Stomach (tissue), 4 donors: ENCODE results near the gene NPAS3.

Experiments used
- EP300 ChIP-seq: sonication (generic); formaldehyde crosslinking; IDR thresholded peaks from one replicate; pipeline ENCODE4 v1.6.1; 2017; ENCODE audit warnings: antibody characterized with exemption
- POLR2AphosphoS5 ChIP-seq, 3 donors: sonication (generic); formaldehyde crosslinking; IDR thresholded peaks; one replicate each; pipeline ENCODE4 v1.6.1; 2016; ENCODE audit warnings: antibody characterized with exemption in 3 of 3
- TF ChIP-seq, protein P1 (sequence below), 7 experiments: fragments of 450-650 bp in 4 of 7; fragments of 200-600 bp in 3 of 7; sonication (generic) in 3 of 7; IDR thresholded peaks; one replicate each; pipeline ENCODE4 v1.5.1; 2016 to 2019; ENCODE audit warnings: antibody characterized with exemption in 7 of 7, control low read depth in 2 of 7, mild to moderate bottlenecking in 1 of 7

- TF ChIP-seq, protein P1, sequence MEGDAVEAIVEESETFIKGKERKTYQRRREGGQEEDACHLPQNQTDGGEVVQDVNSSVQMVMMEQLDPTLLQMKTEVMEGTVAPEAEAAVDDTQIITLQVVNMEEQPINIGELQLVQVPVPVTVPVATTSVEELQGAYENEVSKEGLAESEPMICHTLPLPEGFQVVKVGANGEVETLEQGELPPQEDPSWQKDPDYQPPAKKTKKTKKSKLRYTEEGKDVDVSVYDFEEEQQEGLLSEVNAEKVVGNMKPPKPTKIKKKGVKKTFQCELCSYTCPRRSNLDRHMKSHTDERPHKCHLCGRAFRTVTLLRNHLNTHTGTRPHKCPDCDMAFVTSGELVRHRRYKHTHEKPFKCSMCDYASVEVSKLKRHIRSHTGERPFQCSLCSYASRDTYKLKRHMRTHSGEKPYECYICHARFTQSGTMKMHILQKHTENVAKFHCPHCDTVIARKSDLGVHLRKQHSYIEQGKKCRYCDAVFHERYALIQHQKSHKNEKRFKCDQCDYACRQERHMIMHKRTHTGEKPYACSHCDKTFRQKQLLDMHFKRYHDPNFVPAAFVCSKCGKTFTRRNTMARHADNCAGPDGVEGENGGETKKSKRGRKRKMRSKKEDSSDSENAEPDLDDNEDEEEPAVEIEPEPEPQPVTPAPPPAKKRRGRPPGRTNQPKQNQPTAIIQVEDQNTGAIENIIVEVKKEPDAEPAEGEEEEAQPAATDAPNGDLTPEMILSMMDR (IDR thresholded peaks at IDR 0.05) = no peak
- TF ChIP-seq POLR2AphosphoS5 (IDR thresholded peaks at IDR 0.05) (no peak), EP300 (no peak)
Measured at GRCh38 chr14:33287189-33287588, 348.5 kb downstream of the NPAS3 start.
